ENCODE measurements around the gene ARMC5. TPM values are rescaled to one million over a fixed set of nuclear protein-coding genes. Genes with fewer than 3 reads are reported as not detected.

The ARMC5 gene
- polyA plus RNA-seq, 1 of the 3 experiments (the other 2 are of a cell fraction), result 8.9 TPM

- no peak overlapping the region for H3K27ac ChIP-seq (ENCODE audit: low read depth in 2 of 2, low read length in 1 of 2)
- TF ChIP-seq USF2 (IDR thresholded peaks at IDR 0.05; ENCODE audit: borderline replicate concordance, low read depth, low read length) (no peak), SIN3A (IDR thresholded peaks at IDR 0.05; ENCODE audit: borderline replicate concordance, low read depth, low read length) (no peak), RAD21 (IDR thresholded peaks at IDR 0.05; ENCODE audit: low read length) (no peak), FOSL2 (IDR thresholded peaks at IDR 0.05; ENCODE audit: borderline replicate concordance, low read depth) (no peak), JUND (IDR thresholded peaks at IDR 0.05) (no peak), TCF12 (IDR thresholded peaks at IDR 0.05) (no peak), FOXM1 (IDR thresholded peaks at IDR 0.05; ENCODE audit: low read depth) (no peak), NFIC (IDR thresholded peaks at IDR 0.05; ENCODE audit: borderline replicate concordance) (no peak), YY1 (IDR thresholded peaks at IDR 0.05; ENCODE audit: low read depth) (no peak), MAX (IDR thresholded peaks at IDR 0.05; ENCODE audit: low read depth) (no peak), EZH2phosphoT487 (IDR thresholded peaks at IDR 0.05; ENCODE audit: borderline replicate concordance, low read depth) (no peak), MXI1 (IDR thresholded peaks at IDR 0.05; ENCODE audit: low read depth, low read length) (no peak), RCOR1 (IDR thresholded peaks at IDR 0.05; ENCODE audit: low read length) (no peak), EP300 (IDR thresholded peaks at IDR 0.05; ENCODE audit: borderline replicate concordance in 1 of 2, low read depth in 1 of 2, low read length in 1 of 2) (no peak), MEF2A (IDR thresholded peaks at IDR 0.05; ENCODE audit: borderline replicate concordance, low read depth) (no peak), RXRA (IDR thresholded peaks at IDR 0.05; ENCODE audit: borderline replicate concordance, low read depth) (no peak)
- TF ChIP-seq, protein P1, sequence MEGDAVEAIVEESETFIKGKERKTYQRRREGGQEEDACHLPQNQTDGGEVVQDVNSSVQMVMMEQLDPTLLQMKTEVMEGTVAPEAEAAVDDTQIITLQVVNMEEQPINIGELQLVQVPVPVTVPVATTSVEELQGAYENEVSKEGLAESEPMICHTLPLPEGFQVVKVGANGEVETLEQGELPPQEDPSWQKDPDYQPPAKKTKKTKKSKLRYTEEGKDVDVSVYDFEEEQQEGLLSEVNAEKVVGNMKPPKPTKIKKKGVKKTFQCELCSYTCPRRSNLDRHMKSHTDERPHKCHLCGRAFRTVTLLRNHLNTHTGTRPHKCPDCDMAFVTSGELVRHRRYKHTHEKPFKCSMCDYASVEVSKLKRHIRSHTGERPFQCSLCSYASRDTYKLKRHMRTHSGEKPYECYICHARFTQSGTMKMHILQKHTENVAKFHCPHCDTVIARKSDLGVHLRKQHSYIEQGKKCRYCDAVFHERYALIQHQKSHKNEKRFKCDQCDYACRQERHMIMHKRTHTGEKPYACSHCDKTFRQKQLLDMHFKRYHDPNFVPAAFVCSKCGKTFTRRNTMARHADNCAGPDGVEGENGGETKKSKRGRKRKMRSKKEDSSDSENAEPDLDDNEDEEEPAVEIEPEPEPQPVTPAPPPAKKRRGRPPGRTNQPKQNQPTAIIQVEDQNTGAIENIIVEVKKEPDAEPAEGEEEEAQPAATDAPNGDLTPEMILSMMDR (IDR thresholded peaks at IDR 0.05), result no peak
- TF ChIP-seq, protein P2, sequence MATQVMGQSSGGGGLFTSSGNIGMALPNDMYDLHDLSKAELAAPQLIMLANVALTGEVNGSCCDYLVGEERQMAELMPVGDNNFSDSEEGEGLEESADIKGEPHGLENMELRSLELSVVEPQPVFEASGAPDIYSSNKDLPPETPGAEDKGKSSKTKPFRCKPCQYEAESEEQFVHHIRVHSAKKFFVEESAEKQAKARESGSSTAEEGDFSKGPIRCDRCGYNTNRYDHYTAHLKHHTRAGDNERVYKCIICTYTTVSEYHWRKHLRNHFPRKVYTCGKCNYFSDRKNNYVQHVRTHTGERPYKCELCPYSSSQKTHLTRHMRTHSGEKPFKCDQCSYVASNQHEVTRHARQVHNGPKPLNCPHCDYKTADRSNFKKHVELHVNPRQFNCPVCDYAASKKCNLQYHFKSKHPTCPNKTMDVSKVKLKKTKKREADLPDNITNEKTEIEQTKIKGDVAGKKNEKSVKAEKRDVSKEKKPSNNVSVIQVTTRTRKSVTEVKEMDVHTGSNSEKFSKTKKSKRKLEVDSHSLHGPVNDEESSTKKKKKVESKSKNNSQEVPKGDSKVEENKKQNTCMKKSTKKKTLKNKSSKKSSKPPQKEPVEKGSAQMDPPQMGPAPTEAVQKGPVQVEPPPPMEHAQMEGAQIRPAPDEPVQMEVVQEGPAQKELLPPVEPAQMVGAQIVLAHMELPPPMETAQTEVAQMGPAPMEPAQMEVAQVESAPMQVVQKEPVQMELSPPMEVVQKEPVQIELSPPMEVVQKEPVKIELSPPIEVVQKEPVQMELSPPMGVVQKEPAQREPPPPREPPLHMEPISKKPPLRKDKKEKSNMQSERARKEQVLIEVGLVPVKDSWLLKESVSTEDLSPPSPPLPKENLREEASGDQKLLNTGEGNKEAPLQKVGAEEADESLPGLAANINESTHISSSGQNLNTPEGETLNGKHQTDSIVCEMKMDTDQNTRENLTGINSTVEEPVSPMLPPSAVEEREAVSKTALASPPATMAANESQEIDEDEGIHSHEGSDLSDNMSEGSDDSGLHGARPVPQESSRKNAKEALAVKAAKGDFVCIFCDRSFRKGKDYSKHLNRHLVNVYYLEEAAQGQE (IDR thresholded peaks at IDR 0.05; ENCODE audit: low read depth, low read length), result no peak
- no peak overlapping the region for H2AFZ ChIP-seq (ENCODE audit: low read depth)
- no peaks in the 10 kb centered on the region for H3K79me2 ChIP-seq (ENCODE audit: insufficient read depth)
- H3K27me3 ChIP-seq (ENCODE audit: insufficient read depth), result peaks cover 13% of the 10 kb centered on the region
- POLR2A ChIA-PET, result interaction anchor here (0.6 kb wide), 2 partner anchors 12 to 1031 kb away, joined by 3 read pairs; no protein-coding TSS in a partner anchor
- H3K9me2 ChIP-seq, result no peaks in the 10 kb centered on the region
- H3K9ac ChIP-seq, result no peak overlapping the region
- no peaks in the 10 kb centered on the region for H3K9me3 ChIP-seq
- no peak overlapping the region for H3K4me2 ChIP-seq
- CTCF ChIA-PET, result interaction anchor here (0.5 to 3.0 kb wide), 4 partner anchors 9 to 476 kb away, joined by 3 to 13 read pairs (median 4); no protein-coding TSS in a partner anchor
- no peak for DNase-seq
- no peaks in the 10 kb centered on the region; a peak in 1 of 4 replicates for H3K4me1 ChIP-seq (ENCODE audit: control insufficient read depth in 1 of 2, insufficient read depth in 2 of 2, low read depth in 1 of 2, low read length in 1 of 2)
- H4K20me1 ChIP-seq (ENCODE audit: insufficient read depth), result no peaks in the 10 kb centered on the region
- H3K4me3 ChIP-seq (ENCODE audit: low read depth in 2 of 2, low read length in 1 of 2), result no peak overlapping the region
- 43% methylated on average over 4 of the region's 5 CpGs for WGBS (ENCODE audit: low lambda C conversion rate)
- no peaks in the 10 kb centered on the region for H3F3A ChIP-seq (replicated peaks; ENCODE audit: insufficient read depth)
- no peaks in the 10 kb centered on the region for H3K36me3 ChIP-seq (replicated peaks in 1 of 2; ENCODE audit: control insufficient read depth in 1 of 2, insufficient read depth in 2 of 2, low read length in 1 of 2)
Observed at GRCh38 chr16:31430380-31431052, 28.8 kb upstream of the ARMC5 start.
